ENCODE measurements around the gene EPC2. TPM values are rescaled to one million over a fixed set of nuclear protein-coding genes. Genes with fewer than 3 reads are reported as not detected.

The EPC2 gene
- total and polyA plus RNA-seq, 2 experiments from 2014 or later = 6.3 to 27.0 TPM

DNA sequence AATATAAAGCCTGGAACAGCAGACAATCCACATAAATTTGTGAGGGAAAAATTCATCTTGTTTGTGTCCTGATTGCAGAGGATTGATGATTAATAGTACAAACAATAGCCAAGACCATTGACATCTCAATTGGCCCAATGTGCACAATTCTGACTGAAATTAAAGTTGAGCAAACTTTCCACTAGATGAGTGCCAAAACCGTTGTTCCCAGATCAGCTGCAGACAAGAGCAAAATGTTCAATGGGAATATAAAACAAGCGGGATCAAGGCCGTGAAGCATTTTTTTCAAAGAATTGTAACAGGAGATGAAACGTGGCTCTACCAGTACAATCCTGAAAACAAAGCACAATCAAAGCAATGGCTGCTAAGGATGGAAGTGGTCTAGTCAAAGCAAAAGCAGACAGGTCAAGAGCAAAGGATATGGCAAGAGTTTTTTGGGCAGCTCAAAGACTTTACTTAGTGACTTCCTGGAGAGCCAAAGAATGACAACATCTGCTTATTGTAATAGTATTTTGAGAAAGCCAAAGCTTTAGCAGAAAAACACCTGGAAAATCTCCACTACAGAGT, 174.6 kb downstream of the EPC2 start:
- Mint-ChIP-seq H3K27ac (no peak overlapping the region), H3K9me3 (no peaks in the 10 kb centered on the region; the same call in 2 of the 3 replicates), H3K27me3 (ENCODE audit: insufficient read depth, low read depth, poor library complexity) (peaks cover 6% of the 10 kb centered on the region), H3K4me3 (no peak overlapping the region), H3K4me1 (peaks cover 39% of the 10 kb centered on the region), H3K36me3 (ENCODE audit: low read depth) (no peaks in the 10 kb centered on the region; the same call in 2 of the 3 replicates)
- Histone ChIP-seq H3K4me1 (ENCODE audit: insufficient read depth) (peaks cover 35% of the 10 kb centered on the region), H3K36me3 (ENCODE audit: insufficient read depth) (no peaks in the 10 kb centered on the region), H3K27ac (ENCODE audit: low read depth) (no peak overlapping the region), H3K27me3 (ENCODE audit: insufficient read depth) (no peaks in the 10 kb centered on the region), H3K9me2 (ENCODE audit: insufficient read depth) (no peaks in the 10 kb centered on the region), H2AFZ (peak overlapping the region; percentile 12; the same call in 1 of the 2 replicates), H4K20me1 (replicated peaks; ENCODE audit: insufficient read depth) (no peaks in the 10 kb centered on the region), H3K4me2 (no peak overlapping the region), H3K4me3 (no peak overlapping the region), H3K79me2 (replicated peaks; ENCODE audit: insufficient read depth) (no peaks in the 10 kb centered on the region), H3F3A (replicated peaks; ENCODE audit: low read depth) (no peaks in the 10 kb centered on the region)
- no peak for TF ChIP-seq ZNF114 (CRISPR knock-in tag; IDR thresholded peaks at IDR 0.05)
- TF ChIP-seq, protein P1, sequence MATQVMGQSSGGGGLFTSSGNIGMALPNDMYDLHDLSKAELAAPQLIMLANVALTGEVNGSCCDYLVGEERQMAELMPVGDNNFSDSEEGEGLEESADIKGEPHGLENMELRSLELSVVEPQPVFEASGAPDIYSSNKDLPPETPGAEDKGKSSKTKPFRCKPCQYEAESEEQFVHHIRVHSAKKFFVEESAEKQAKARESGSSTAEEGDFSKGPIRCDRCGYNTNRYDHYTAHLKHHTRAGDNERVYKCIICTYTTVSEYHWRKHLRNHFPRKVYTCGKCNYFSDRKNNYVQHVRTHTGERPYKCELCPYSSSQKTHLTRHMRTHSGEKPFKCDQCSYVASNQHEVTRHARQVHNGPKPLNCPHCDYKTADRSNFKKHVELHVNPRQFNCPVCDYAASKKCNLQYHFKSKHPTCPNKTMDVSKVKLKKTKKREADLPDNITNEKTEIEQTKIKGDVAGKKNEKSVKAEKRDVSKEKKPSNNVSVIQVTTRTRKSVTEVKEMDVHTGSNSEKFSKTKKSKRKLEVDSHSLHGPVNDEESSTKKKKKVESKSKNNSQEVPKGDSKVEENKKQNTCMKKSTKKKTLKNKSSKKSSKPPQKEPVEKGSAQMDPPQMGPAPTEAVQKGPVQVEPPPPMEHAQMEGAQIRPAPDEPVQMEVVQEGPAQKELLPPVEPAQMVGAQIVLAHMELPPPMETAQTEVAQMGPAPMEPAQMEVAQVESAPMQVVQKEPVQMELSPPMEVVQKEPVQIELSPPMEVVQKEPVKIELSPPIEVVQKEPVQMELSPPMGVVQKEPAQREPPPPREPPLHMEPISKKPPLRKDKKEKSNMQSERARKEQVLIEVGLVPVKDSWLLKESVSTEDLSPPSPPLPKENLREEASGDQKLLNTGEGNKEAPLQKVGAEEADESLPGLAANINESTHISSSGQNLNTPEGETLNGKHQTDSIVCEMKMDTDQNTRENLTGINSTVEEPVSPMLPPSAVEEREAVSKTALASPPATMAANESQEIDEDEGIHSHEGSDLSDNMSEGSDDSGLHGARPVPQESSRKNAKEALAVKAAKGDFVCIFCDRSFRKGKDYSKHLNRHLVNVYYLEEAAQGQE (IDR thresholded peaks at IDR 0.05; ENCODE audit: unreplicated experiment) = no peak
- TF ChIP-seq NANOG (IDR thresholded peaks at IDR 0.05; ENCODE audit: borderline replicate concordance) = no peak
- no peak for TF ChIP-seq CREB1 (CRISPR knock-in tag; IDR thresholded peaks at IDR 0.05; ENCODE audit: low read depth)
- no peak for TF ChIP-seq JUNB (IDR thresholded peaks at IDR 0.05; ENCODE audit: unreplicated experiment)
- TF ChIP-seq, protein P2, sequence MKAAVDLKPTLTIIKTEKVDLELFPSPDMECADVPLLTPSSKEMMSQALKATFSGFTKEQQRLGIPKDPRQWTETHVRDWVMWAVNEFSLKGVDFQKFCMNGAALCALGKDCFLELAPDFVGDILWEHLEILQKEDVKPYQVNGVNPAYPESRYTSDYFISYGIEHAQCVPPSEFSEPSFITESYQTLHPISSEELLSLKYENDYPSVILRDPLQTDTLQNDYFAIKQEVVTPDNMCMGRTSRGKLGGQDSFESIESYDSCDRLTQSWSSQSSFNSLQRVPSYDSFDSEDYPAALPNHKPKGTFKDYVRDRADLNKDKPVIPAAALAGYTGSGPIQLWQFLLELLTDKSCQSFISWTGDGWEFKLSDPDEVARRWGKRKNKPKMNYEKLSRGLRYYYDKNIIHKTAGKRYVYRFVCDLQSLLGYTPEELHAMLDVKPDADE (IDR thresholded peaks at IDR 0.05) = no peak
- no peak for TF ChIP-seq POLR2AphosphoS5 (IDR thresholded peaks at IDR 0.05; ENCODE audit: low read depth)
- TF ChIP-seq, protein P3, sequence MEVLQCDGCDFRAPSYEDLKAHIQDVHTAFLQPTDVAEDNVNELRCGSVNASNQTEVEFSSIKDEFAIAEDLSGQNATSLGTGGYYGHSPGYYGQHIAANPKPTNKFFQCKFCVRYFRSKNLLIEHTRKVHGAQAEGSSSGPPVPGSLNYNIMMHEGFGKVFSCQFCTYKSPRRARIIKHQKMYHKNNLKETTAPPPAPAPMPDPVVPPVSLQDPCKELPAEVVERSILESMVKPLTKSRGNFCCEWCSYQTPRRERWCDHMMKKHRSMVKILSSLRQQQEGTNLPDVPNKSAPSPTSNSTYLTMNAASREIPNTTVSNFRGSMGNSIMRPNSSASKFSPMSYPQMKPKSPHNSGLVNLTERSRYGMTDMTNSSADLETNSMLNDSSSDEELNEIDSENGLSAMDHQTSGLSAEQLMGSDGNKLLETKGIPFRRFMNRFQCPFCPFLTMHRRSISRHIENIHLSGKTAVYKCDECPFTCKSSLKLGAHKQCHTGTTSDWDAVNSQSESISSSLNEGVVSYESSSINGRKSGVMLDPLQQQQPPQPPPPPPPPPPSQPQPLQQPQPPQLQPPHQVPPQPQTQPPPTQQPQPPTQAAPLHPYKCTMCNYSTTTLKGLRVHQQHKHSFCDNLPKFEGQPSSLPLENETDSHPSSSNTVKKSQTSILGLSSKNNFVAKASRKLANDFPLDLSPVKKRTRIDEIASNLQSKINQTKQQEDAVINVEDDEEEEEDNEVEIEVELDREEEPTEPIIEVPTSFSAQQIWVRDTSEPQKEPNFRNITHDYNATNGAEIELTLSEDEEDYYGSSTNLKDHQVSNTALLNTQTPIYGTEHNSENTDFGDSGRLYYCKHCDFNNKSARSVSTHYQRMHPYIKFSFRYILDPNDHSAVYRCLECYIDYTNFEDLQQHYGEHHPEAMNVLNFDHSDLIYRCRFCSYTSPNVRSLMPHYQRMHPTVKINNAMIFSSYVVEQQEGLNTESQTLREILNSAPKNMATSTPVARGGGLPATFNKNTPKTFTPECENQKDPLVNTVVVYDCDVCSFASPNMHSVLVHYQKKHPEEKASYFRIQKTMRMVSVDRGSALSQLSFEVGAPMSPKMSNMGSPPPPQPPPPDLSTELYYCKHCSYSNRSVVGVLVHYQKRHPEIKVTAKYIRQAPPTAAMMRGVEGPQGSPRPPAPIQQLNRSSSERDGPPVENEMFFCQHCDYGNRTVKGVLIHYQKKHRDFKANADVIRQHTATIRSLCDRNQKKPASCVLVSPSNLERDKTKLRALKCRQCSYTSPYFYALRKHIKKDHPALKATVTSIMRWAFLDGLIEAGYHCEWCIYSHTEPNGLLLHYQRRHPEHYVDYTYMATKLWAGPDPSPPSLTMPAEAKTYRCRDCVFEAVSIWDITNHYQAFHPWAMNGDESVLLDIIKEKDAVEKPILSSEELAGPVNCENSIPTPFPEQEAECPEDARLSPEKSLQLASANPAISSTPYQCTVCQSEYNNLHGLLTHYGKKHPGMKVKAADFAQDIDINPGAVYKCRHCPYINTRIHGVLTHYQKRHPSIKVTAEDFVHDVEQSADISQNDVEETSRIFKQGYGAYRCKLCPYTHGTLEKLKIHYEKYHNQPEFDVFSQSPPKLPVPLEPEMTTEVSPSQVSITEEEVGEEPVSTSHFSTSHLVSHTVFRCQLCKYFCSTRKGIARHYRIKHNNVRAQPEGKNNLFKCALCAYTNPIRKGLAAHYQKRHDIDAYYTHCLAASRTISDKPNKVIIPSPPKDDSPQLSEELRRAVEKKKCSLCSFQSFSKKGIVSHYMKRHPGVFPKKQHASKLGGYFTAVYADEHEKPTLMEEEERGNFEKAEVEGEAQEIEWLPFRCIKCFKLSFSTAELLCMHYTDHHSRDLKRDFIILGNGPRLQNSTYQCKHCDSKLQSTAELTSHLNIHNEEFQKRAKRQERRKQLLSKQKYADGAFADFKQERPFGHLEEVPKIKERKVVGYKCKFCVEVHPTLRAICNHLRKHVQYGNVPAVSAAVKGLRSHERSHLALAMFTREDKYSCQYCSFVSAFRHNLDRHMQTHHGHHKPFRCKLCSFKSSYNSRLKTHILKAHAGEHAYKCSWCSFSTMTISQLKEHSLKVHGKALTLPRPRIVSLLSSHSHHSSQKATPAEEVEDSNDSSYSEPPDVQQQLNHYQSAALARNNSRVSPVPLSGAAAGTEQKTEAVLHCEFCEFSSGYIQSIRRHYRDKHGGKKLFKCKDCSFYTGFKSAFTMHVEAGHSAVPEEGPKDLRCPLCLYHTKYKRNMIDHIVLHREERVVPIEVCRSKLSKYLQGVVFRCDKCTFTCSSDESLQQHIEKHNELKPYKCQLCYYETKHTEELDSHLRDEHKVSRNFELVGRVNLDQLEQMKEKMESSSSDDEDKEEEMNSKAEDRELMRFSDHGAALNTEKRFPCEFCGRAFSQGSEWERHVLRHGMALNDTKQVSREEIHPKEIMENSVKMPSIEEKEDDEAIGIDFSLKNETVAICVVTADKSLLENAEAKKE (CRISPR knock-in tag; IDR thresholded peaks at IDR 0.05) = no peak
- TF ChIP-seq EZH2phosphoT487 (IDR thresholded peaks at IDR 0.05; ENCODE audit: unreplicated experiment) = no peak
- TF ChIP-seq STAT1 (IDR thresholded peaks at IDR 0.05; ENCODE audit: unreplicated experiment) = no peak
- TF ChIP-seq ZNF331 (CRISPR knock-in tag; IDR thresholded peaks at IDR 0.05; ENCODE audit: low read depth) = no peak
- no peak for TF ChIP-seq CTCF (conservative IDR thresholded peaks at IDR 0.05; ENCODE audit: low read depth in 2 of 2)
- no peak for TF ChIP-seq EZH2 (IDR thresholded peaks at IDR 0.05; ENCODE audit: low read depth, unreplicated experiment)
- ATAC-seq (no peak), DNase-seq (ENCODE audit: low spot score) (no peak)

Measured in GM23338 (cell line).